NCI-H2171 (cell line): ENCODE results near the gene TGFBR3.

Experiments
- DNase-seq: peaks from one replicate; lab custom pipeline; 2025; lab: John Stamatoyannopoulos, UW

The TGFBR3 gene

DNA sequence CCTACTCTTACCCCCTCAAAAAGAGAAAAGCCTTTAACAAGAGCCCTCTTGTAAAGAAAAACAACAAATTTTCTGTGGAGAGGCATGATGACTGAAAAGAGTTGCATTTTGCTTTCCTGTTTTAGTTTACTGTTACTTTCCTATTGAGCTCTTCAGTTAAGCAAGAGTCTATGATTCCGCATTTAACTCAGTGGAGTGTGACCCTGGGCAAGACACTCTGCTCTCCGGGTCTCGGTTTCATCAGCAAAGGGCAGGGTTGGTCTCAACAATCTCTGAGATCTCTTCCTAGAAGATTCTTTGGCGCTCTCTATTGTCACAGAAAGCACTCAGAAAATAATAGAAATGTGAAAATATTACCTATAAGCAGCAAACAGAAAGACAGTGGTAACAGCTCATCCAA lies 175.7 kb downstream of the TGFBR3 start:
- DNase-seq = no peak

DNA sequence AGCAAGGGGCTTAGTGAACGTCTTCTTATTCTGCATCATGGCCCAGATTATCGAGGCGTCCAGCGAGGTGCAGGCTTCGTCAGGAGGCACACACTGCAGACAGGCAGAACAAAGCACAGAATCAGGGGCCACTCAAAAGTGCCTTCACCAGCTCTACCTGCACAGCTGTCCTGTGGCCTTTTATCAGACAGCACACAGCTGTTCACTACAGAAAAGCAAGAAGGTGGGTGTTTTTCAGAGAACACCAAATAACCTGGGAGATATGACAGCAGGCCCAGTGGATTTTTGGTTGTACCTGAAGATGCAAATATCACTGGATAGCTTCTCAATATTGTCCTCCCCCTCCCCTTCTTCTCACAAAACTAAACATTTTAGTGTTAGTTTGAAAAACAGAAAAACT lies 177.3 kb downstream of the TGFBR3 start:
- no peak for DNase-seq

DNA sequence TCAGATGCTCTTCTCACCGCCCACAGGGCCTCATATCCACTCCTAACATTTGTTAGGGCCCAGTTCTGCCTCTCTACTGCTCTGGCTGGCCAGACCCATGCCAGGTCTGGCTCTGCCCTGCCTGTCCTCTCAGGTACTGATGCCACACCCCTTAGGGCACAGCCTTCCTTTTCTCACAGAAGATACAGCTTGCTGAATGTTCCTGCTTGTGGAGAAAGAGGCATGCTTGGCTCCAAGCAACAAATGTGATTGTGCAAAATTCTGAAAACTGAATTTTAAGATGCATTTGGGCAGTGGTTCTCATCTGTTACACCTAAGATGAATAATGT lies 178.1 kb downstream of the TGFBR3 start:
- DNase-seq = no peak

GRCh38 chr1:91707114-91707889 lies 178.6 kb downstream of the TGFBR3 start:
- no peak for DNase-seq

GRCh38 chr1:91706140-91706957 lies 179.6 kb downstream of the TGFBR3 start:
- DNase-seq = no peak

- DNase-seq = no peak
Observed at GRCh38 chr1:91704746-91705145, 181.2 kb downstream of the TGFBR3 start.

DNA sequence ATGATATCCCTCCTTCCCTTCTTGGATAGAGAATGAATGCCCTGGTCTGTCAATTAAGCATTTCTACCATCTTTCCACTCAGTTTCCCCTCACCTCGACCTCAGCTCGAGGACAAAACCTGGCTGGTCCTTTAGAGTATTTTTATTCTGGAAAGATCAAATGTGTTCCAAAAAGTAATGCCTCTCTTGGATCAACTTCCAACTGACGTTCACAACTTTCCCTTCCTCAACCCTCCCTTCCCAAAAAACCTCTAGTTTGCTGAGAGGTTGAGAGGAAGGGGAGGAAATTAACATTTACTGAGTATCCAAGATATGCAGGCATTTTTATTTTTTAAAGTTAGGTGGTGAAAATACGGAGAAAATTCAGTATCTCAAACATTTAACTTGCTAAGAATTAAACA lies 182.9 kb downstream of the TGFBR3 start:
- DNase-seq = no peak

DNA sequence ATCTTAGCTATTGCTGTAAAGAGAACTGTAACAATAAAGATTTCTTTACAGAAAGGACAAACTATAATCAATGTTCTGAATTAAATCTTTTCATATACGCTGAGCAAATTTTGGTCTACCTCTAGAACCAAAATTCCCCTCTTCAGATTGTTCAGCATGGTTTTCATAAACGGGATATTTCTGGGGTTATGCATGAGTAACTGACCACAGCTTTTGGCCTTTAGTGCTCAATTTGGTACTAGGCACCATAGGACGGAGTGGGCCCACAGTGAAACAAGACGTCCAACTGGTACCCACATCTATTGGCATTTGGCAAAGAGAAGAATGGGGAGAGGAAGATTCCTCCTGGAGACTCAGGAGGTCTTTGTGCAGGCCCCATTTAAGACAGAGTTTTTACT lies 184.5 kb downstream of the TGFBR3 start:
- no peak for DNase-seq

DNA sequence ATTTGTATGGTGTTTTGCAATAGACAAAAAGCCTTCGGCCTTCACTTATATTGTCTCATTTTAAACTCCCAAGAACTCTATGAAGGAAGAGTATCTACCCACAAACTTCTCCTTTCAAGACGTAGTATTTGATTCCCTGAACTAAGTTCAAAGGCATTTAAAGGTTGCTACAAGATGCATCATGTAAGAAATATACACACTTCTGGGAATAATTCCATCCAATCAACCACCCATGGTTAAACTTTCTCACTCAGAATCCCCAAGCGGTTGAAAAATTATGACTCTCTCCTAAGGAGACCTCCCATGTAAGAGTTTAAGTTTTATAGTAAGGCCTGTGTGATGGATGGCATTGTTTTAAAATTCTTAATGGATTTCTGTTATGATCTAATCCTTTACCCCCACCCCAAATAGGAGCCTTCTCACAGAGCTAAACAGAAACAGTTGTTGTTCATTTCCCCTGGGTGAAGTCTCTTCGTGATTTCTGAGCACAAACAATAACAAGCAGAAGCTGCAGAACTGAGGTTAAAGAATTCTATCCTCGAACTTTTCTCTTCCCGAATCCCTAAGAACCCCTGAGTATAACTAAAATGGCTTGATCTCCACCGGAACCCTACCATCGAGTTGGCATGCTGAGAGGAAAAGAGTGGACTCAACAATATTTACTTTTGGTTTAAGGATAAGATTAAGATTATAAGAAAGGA lies 185.0 kb downstream of the TGFBR3 start:
- no peak for DNase-seq

GRCh38 chr1:91700332-91700731 lies 185.6 kb downstream of the TGFBR3 start:
- DNase-seq = no peak

DNA sequence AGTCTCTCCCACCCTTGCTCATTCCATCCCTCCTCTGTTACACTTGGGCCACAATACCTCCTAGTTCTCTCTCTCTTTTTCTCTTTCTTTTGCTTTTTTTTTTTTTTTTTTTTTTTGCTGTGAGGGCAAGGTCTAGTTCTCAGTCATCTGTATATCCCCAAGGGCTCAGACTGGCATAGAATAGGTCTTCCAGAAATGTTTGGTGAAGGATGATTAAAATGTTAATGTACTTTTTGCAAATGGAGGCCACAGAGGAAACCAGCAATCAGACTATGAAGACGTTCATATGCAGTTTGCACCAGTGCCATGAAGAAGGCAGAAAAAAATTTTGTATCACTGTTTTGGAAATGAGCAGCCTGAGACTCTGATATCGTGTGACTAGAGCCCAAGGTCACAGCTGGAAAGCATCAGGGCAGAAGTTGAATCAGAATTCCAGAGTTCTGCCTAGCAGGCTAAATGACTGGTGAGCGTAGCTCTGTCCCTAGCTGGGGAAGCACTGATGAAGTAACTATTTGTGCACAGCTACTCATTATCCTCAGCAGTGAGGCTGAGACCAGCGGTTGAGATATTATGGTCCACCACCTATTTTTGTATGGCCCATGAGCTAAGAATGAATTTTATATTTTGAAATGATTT lies 186.5 kb downstream of the TGFBR3 start:
- no peak for DNase-seq

GRCh38 chr1:91697861-91698260 lies 188.1 kb downstream of the TGFBR3 start:
- DNase-seq = no peak

- DNase-seq = no peak
Observed at GRCh38 chr1:91697416-91697815, 188.5 kb downstream of the TGFBR3 start.

DNA sequence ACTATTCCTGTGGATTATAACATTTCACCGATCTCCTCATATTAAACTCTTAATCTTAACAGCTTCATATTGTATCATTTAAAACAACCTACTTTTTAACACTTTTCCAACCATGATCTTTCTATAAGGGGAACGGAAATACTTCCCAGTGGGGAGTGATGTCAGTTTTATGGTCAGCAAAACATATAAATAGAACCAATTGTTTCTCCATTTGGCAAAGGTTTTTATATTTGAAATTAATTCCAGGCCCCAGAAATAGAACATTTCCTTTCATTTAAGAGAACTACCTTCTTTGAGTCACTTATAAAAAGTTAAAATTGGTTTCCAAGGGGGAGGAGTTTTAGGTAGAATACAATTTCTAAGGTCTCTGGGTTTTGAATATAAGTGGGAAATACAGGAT lies 189.6 kb downstream of the TGFBR3 start:
- DNase-seq = no peak

DNA sequence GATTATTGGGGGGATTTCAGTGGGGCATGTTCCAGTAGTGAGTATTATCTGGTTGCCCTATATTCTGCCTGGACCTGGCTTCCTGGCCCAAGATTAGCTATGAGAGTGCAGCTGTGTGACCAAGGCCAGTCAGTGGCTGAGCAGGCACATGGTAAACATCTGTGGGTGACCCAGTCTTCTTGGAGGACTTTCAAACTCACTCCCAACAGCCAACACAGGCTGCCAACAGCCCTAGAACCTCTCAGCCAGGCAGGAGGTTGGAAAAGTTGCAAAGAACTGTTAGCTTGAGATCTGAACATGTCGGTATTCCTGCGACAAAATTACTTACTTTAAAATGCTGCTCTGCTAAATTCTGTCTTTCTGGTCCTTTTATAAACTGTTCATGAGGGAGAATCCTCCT lies 192.4 kb downstream of the TGFBR3 start:
- no peak for DNase-seq

- DNase-seq = no peak
Observed at GRCh38 chr1:91691525-91691924, 194.4 kb downstream of the TGFBR3 start.

GRCh38 chr1:91689641-91690481 lies 196.1 kb downstream of the TGFBR3 start:
- no peak for DNase-seq

DNA sequence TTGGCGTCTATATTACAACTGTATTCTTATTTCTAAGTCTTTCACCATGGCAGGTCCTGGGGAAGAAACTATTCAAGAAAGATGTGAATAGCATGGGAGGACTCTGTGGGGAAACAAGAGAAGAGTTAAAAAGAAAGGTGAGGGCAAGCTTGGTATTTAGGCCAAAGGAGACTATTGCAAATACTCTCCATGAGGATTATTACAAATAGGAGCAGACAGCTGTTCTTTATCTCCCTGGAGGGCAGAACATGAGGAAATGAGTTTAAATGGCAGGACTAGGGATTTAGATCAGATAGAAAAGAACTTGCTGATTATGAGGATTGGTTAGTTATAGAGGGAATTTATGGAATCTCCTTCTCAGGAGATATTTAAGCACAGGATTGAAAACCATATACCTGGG lies 198.5 kb downstream of the TGFBR3 start:
- DNase-seq = no peak

- DNase-seq = no peak
Observed at GRCh38 chr1:91685994-91686393, 200.0 kb downstream of the TGFBR3 start.

- DNase-seq = no peak
Observed at GRCh38 chr1:91684481-91685196, 201.3 kb downstream of the TGFBR3 start.

DNA sequence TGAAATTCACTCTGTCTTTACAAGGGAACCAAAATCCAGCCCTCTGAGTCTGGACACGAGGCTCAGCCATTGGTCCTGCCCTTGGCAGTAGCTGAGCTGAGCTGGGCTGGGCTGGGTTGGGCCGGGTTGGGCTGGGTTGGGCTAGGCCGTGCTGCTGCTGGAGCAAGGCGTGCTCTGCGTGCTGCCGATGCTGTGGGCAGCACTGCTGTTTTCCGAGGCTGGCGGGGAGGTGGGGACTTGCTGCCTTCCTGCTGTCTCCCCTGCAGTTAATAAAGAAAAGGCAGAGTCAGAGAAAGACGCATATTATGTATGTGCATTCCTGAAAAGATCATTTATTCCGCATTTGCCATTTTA lies 202.4 kb downstream of the TGFBR3 start:
- no peak for DNase-seq
